Measurements from ENCODE around the gene ATG7. TPM values are rescaled to one million over a fixed set of nuclear protein-coding genes. Genes with fewer than 3 reads are reported as not detected.

ATG7 gene
- total RNA-seq, 4 donors from 2014 or later: 49.4 to 145 (median 82.1) TPM

- peak; percentile 91 for DNase-seq (ENCODE audit: low spot score in 2 of 2)
- Histone ChIP-seq H3K4me1 (peaks cover 56% of the 10 kb centered on the region), H3K36me3 (no peaks in the 10 kb centered on the region)
Measured at GRCh38 chr3:11600501-11601282, 328.5 kb downstream of the ATG7 start.

DNA sequence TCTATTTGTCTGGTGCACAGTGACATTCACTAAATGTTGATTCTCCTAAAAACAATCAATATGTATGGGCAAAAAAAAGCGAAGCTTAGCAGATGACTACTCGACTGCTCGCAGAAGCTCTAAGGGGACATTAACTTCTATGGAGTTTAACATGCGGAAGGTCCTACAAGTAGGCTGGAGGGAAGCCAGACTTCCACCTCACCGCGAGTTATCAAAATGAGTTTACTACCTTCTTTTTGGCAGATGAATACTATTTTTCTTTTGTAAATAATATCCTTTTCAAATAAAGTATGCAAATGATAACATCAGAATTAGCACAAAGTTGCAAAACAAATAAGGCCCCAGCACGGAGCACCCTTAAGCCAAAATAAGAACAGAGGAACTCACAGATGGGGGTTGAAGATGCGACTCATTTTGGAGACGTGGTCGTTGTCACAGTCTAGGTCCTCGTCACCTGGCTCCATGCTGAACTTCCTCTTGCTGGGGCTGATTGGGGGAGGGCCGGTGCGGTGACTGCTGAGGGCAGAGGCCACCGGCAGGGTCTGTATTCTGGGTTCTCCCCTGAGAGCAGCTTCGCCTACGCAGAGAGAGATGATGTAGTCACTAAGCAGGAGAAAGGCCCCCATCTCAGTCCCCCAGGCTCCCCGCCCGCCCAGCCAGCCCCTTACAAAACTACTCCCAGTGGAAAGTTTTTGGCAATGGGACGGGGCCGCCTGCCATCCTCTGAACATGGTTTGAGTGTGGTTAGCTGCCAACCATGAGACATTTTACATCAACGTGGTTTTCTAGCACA lies 329.4 kb downstream of the ATG7 start:
- DNase-seq (ENCODE audit: low spot score in 2 of 2): peak in 1 of 2 donors; percentile 85
- Histone ChIP-seq H3K27ac (peak overlapping the region; percentile 82), H3K4me1 (peaks cover 51% of the 10 kb centered on the region), H3K36me3 (no peaks in the 10 kb centered on the region), H3K9me3 (no peaks in the 10 kb centered on the region), H3K27me3 (no peaks in the 10 kb centered on the region), H3K4me3 (no peak overlapping the region)
- TF ChIP-seq CTCF (IDR thresholded peaks at IDR 0.05) (no peak), POLR2A (IDR thresholded peaks at IDR 0.05) (no peak), EP300 (IDR thresholded peaks at IDR 0.05) (no peak), POLR2AphosphoS5 (IDR thresholded peaks at IDR 0.05) (no peak)
- 44% methylated on average over 21 of the region's 21 CpGs for WGBS

More at GRCh38 chr3:11600501-11601282, 328.5 kb downstream of the ATG7 start:
- H3K27me3 ChIP-seq: no peaks in the 10 kb centered on the region
- peak overlapping the region; percentile 82 for H3K27ac ChIP-seq
- WGBS: 33% methylated on average over 18 of the region's 18 CpGs
- no peak overlapping the region for H3K4me3 ChIP-seq
- no peaks in the 10 kb centered on the region for H3K9me3 ChIP-seq
- TF ChIP-seq CTCF (IDR thresholded peaks at IDR 0.05) (no peak), POLR2AphosphoS5 (IDR thresholded peaks at IDR 0.05) (peak in 2 of 3 donors; percentile 83 to 88), EP300 (IDR thresholded peaks at IDR 0.05) (peak; percentile 18), POLR2A (IDR thresholded peaks at IDR 0.05) (no peak)

DNA sequence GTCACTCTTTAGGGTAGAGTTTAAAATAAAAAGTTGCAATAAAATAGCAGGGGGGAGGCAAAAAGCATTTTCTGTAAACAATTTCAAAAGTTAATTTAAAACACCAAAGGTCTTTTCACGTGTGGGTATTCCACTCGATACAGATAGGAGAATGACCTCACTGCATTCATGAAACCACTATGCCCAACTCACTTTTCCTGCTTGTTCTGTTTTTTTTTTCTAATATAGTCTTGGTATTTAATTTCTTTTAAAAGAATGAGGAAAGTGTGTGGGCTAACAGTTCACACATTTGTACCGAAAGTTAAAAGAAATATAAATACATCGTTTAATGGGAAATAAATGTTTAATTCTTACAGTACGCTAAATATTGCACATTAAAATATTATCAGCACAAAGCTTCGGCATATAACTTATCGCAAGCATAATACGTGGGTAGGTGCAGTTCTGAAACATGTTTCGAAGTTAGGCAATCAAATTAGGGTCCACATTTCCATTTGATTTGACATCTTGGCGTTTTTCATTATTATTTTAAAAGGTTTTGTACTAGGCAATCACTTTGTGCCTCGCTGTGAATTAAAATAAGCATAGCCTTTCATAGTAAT lies 330.1 kb downstream of the ATG7 start:
- no peaks in the 10 kb centered on the region for H3K36me3 ChIP-seq
- no peak for TF ChIP-seq CTCF (IDR thresholded peaks at IDR 0.05)
- no peak for TF ChIP-seq POLR2AphosphoS5 (IDR thresholded peaks at IDR 0.05)
- no peak for TF ChIP-seq EP300 (IDR thresholded peaks at IDR 0.05)
- no peak for TF ChIP-seq POLR2A (IDR thresholded peaks at IDR 0.05)
- WGBS: 66% methylated on average over 11 of the region's 11 CpGs
- H3K4me3 ChIP-seq: no peak overlapping the region
- no peaks in the 10 kb centered on the region for H3K27me3 ChIP-seq
- H3K4me1 ChIP-seq: peaks cover 57% of the 10 kb centered on the region
- peak overlapping the region; percentile 82 for H3K27ac ChIP-seq
- no peaks in the 10 kb centered on the region for H3K9me3 ChIP-seq
- DNase-seq (ENCODE audit: low spot score in 2 of 2): no peak

- H3K4me3 ChIP-seq: no peak overlapping the region
- 82% methylated on average over 5 of the region's 5 CpGs for WGBS
- H3K36me3 ChIP-seq: no peaks in the 10 kb centered on the region
- no peaks in the 10 kb centered on the region for H3K27me3 ChIP-seq
- no peaks in the 10 kb centered on the region for H3K9me3 ChIP-seq
- TF ChIP-seq EP300 (IDR thresholded peaks at IDR 0.05) (no peak), POLR2AphosphoS5 (IDR thresholded peaks at IDR 0.05) (no peak)
- DNase-seq (ENCODE audit: low spot score in 2 of 2): no peak
- peaks cover 64% of the 10 kb centered on the region for H3K4me1 ChIP-seq
- H3K27ac ChIP-seq: peak overlapping the region; percentile 82
Measured at GRCh38 chr3:11602886-11603527, 330.8 kb downstream of the ATG7 start.

DNA sequence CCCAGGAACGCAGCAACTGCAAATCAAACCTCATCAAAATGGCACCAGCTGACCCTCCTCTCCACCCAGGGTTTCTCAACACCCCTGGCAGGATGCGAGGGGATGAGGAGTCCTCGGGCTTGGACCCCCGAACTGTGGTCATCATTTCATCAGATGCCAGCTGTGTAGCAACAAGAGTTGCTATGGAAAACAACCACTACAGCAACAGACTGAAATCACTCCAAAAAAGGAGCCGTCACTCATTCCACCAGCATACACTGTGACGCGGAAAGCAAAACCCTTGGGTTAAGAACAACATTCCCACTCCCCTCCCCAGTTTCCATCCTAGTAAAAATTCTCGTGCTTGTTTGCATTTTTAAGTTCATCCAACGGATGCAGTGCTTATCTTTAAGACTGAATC lies 331.4 kb downstream of the ATG7 start:
- DNase-seq (ENCODE audit: low spot score in 2 of 2): peak; percentile 89 to 94
- TF ChIP-seq CTCF (IDR thresholded peaks at IDR 0.05): no peak
- no peak for TF ChIP-seq EP300 (IDR thresholded peaks at IDR 0.05)
- TF ChIP-seq POLR2AphosphoS5 (IDR thresholded peaks at IDR 0.05): peak; percentile 38 to 89 (median 89)
- no peak for TF ChIP-seq POLR2A (IDR thresholded peaks at IDR 0.05)
- Histone ChIP-seq H3K4me1 (peaks cover 65% of the 10 kb centered on the region), H3K4me3 (no peak overlapping the region), H3K27me3 (no peaks in the 10 kb centered on the region), H3K27ac (peak overlapping the region; percentile 84), H3K36me3 (no peaks in the 10 kb centered on the region), H3K9me3 (no peaks in the 10 kb centered on the region)
- WGBS: 64% methylated on average over 9 of the region's 9 CpGs
